MM.1S (cell line): ENCODE data around the gene CMTM7.

Experiments
- DNase-seq: peaks from one replicate; pipeline ENCODE4 v3.0.0-alpha.2; 2015
- H2AFZ ChIP-seq: fragments of 300-600 bp; sonication (generic); 2 replicates; pipeline ENCODE4 v1.6.0; 2016; ENCODE audit warnings: antibody characterized with exemption, low read length
- H3F3A ChIP-seq: fragments of 300-600 bp; sonication (generic); 2 replicates; pipeline ENCODE4 v1.6.1; 2016; ENCODE audit warnings: mild to moderate bottlenecking, antibody characterized with exemption, low read length, moderate library complexity, mixed read lengths; ENCODE audit not compliant: insufficient read depth
- H3K27ac ChIP-seq: fragments of 300-600 bp; sonication (generic); 2 replicates; pipeline ENCODE4 v1.5.1; 2016; ENCODE audit warnings: mild to moderate bottlenecking, low read length
- H3K27me3 ChIP-seq: fragments of 300-600 bp; sonication (generic); replicated peaks from 2 replicates; pipeline ENCODE4 v1.6.0; 2016; ENCODE audit warnings: low read length; ENCODE audit not compliant: insufficient read depth
- H3K36me3 ChIP-seq: fragments of 300-600 bp; sonication (generic); replicated peaks from 2 replicates; pipeline ENCODE4 v1.6.1; 2016; ENCODE audit warnings: mild to moderate bottlenecking, low read length, mixed read lengths; ENCODE audit not compliant: insufficient read depth
- H3K4me1 ChIP-seq: fragments of 300-600 bp; sonication (generic); 2 replicates; pipeline ENCODE4 v1.6.1; 2016; ENCODE audit warnings: low read length, mixed read lengths
- H3K4me2 ChIP-seq: fragments of 300-600 bp; sonication (generic); 2 replicates; pipeline ENCODE4 v1.6.0; 2016; ENCODE audit warnings: low read depth, low read length
- H3K4me3 ChIP-seq: fragments of 300-600 bp; sonication (generic); 2 replicates; pipeline ENCODE4 v1.5.1; 2016; ENCODE audit warnings: low read length, mixed read lengths
- H3K79me2 ChIP-seq: fragments of 300-600 bp; sonication (generic); 2 replicates; pipeline ENCODE4 v1.6.1; 2016; ENCODE audit warnings: mixed run types, low read length, mixed read lengths
- H3K9ac ChIP-seq: fragments of 300-600 bp; sonication (generic); 2 replicates; pipeline ENCODE4 v1.6.1; 2016; ENCODE audit warnings: low read length, mixed read lengths
- H3K9me2 ChIP-seq: fragments of 300-600 bp; sonication (generic); replicated peaks from 2 replicates; pipeline ENCODE4 v1.6.1; 2016; ENCODE audit warnings: mild to moderate bottlenecking, low read length, mixed read lengths; ENCODE audit not compliant: insufficient read depth
- H3K9me3 ChIP-seq: fragments of 300-600 bp; sonication (generic); replicated peaks from 2 replicates; pipeline ENCODE4 v1.6.1; 2016; ENCODE audit warnings: mild to moderate bottlenecking, low read length, mixed read lengths; ENCODE audit not compliant: insufficient read depth
- H4K20me1 ChIP-seq: fragments of 300-600 bp; sonication (generic); 2 replicates; pipeline ENCODE4 v1.6.1; 2016; ENCODE audit warnings: mild to moderate bottlenecking, low read length, moderate library complexity, mixed read lengths; ENCODE audit not compliant: insufficient read depth
- CTCF ChIP-seq: fragments of 300-600 bp; sonication (generic); IDR thresholded peaks from 2 replicates; pipeline ENCODE4 v1.5.1; 2016; ENCODE audit warnings: antibody characterized with exemption, low read length, mixed read lengths
- EZH2 ChIP-seq: fragments of 300-600 bp; sonication (generic); optimal IDR thresholded peaks from 2 replicates; pipeline ENCODE3; 2017; ENCODE audit warnings: low read depth, mild to moderate bottlenecking, antibody characterized with exemption, low read length, mixed read lengths
- EZH2phosphoT487 ChIP-seq: fragments of 300-600 bp; sonication (generic); IDR thresholded peaks from 2 replicates; pipeline ENCODE4 v1.6.1; 2018; ENCODE audit warnings: antibody characterized with exemption, low read length

Gene CMTM7

GRCh38 chr3:32379831-32380500 is 11.7 kb upstream of the CMTM7 start:
- Histone ChIP-seq H3K9me2 (no peaks in the 10 kb centered on the region), H3K9me3 (no peaks in the 10 kb centered on the region)
- DNase-seq = no peak

DNA sequence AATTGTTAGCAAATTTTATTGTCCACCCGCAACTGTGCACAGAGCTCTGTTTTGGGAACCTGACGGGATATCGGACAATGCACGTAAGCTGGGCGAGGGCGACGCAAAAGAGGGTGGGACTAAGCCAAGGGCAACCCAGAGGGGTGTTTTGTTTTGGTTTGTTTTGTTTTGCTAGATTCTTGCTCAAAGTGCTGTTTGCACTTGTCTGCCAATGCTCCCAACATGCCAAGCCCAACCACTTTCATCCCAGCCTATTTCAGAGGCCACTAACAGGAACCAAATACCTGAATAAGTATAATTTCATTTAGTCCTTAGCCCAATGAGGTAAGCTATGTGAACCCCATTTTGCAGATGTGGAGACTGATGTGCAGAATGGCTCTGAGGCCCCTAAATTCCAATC is 9.7 kb upstream of the CMTM7 start:
- Histone ChIP-seq H2AFZ (no peak overlapping the region), H3K27me3 (no peaks in the 10 kb centered on the region), H3K4me1 (no peaks in the 10 kb centered on the region), H3F3A (no peaks in the 10 kb centered on the region), H3K79me2 (no peaks in the 10 kb centered on the region), H3K4me3 (no peak overlapping the region), H3K36me3 (no peaks in the 10 kb centered on the region), H4K20me1 (no peaks in the 10 kb centered on the region), H3K9me2 (no peaks in the 10 kb centered on the region), H3K9ac (no peak overlapping the region), H3K9me3 (no peaks in the 10 kb centered on the region), H3K4me2 (no peak overlapping the region), H3K27ac (no peak overlapping the region)
- no peak for TF ChIP-seq EZH2
- TF ChIP-seq CTCF = no peak
- no peak for TF ChIP-seq EZH2phosphoT487
- no peak for DNase-seq

More at GRCh38 chr3:32379831-32380500, 11.7 kb upstream of the CMTM7 start:
- Histone ChIP-seq H3K4me1 (no peaks in the 10 kb centered on the region), H3K27ac (no peak overlapping the region), H4K20me1 (no peaks in the 10 kb centered on the region), H3K27me3 (no peaks in the 10 kb centered on the region), H3K4me2 (no peak overlapping the region), H3K36me3 (no peaks in the 10 kb centered on the region), H2AFZ (no peak overlapping the region), H3K79me2 (no peaks in the 10 kb centered on the region), H3K9ac (no peak overlapping the region), H3K4me3 (no peak overlapping the region), H3F3A (no peaks in the 10 kb centered on the region)
- TF ChIP-seq EZH2 (no peak), EZH2phosphoT487 (no peak), CTCF (no peak)

DNA sequence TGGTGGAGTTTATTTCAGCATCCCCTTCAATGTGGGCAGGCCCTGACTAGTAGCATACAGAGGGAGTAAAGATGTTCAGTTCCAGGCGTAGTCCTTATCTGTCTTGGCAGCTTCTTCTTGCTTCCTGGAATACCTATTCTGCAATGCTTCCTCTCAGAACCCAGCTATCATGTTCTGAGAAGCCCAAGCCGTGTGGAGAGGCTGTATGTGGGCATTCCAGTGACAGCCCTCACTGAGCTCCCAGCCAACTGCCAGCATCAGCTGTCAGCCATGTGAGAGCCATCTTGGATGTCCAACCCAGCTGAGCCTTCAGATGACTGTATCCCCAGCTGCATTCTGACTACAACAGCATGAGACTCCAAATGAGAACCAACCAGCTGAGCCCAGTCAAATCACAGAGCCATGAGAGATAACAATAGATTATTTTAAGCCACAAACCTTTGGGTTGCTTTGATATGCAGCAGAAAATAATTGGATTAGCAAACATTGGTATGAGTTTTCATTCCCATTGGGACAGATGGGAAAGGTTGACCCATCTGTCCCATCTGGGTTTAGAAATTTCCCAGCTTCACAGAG is 8.4 kb upstream of the CMTM7 start:
- no peak overlapping the region for H3K4me3 ChIP-seq
- no peaks in the 10 kb centered on the region for H3K9me3 ChIP-seq
- H3F3A ChIP-seq = no peaks in the 10 kb centered on the region
- no peaks in the 10 kb centered on the region for H4K20me1 ChIP-seq
- H3K36me3 ChIP-seq = no peaks in the 10 kb centered on the region
- H3K4me1 ChIP-seq = no peaks in the 10 kb centered on the region
- H3K79me2 ChIP-seq = no peaks in the 10 kb centered on the region
- H3K27ac ChIP-seq = no peak overlapping the region
- no peak overlapping the region for H3K4me2 ChIP-seq
- no peaks in the 10 kb centered on the region for H3K9me2 ChIP-seq
- no peak for DNase-seq
- no peak overlapping the region for H2AFZ ChIP-seq
- TF ChIP-seq EZH2phosphoT487 = no peak
- TF ChIP-seq CTCF = no peak
- TF ChIP-seq EZH2 = no peak
- no peaks in the 10 kb centered on the region for H3K27me3 ChIP-seq
- H3K9ac ChIP-seq = no peak overlapping the region
